ENCODE data around the gene MAPK4. TPM values are rescaled to one million over a fixed set of nuclear protein-coding genes. Genes with fewer than 3 reads are reported as not detected.

MAPK4 gene
- total RNA-seq, 2 donors from 2014 or later, result not detected

- DNase-seq, result no peak
- Mint-ChIP-seq H3K4me1 (no peaks in the 10 kb centered on the region), H3K27ac (no peak overlapping the region), H3K27me3 (peaks cover 15% of the 10 kb centered on the region), H3K36me3 (ENCODE audit: low read depth) (no peaks in the 10 kb centered on the region), H3K4me3 (no peak overlapping the region)
- no peaks in the 10 kb centered on the region for H3K9me3 ChIP-seq (ENCODE audit: control insufficient read depth, low read length, poor library complexity, severe bottlenecking)
- ATAC-seq, result no peak
Measured at GRCh38 chr18:50719471-50720324, 159.8 kb downstream of the MAPK4 start.

GRCh38 chr18:50720325-50720674 is 160.4 kb downstream of the MAPK4 start:
- no peak for ATAC-seq

GRCh38 chr18:50721006-50721405 is 161.1 kb downstream of the MAPK4 start:
- Mint-ChIP-seq H3K27ac (no peak overlapping the region), H3K27me3 (peaks cover 21% of the 10 kb centered on the region), H3K4me3 (no peak overlapping the region), H3K4me1 (no peaks in the 10 kb centered on the region), H3K36me3 (ENCODE audit: low read depth) (no peaks in the 10 kb centered on the region)
- H3K9me3 ChIP-seq (ENCODE audit: control insufficient read depth, low read length, poor library complexity, severe bottlenecking), result no peaks in the 10 kb centered on the region
- DNase-seq, result no peak
- ATAC-seq, result no peak

More at GRCh38 chr18:50720325-50720674, 160.4 kb downstream of the MAPK4 start:
- H3K36me3 Mint-ChIP-seq (ENCODE audit: low read depth), result no peaks in the 10 kb centered on the region
- no peak overlapping the region for H3K4me3 Mint-ChIP-seq
- no peaks in the 10 kb centered on the region for H3K4me1 Mint-ChIP-seq
- peaks cover 15% of the 10 kb centered on the region for H3K27me3 Mint-ChIP-seq
- DNase-seq, result no peak
- H3K9me3 ChIP-seq (ENCODE audit: control insufficient read depth, low read length, poor library complexity, severe bottlenecking), result no peaks in the 10 kb centered on the region
- H3K27ac Mint-ChIP-seq, result no peak overlapping the region

GRCh38 chr18:50721451-50722120 is 161.7 kb downstream of the MAPK4 start:
- no peaks in the 10 kb centered on the region for H3K4me1 Mint-ChIP-seq
- no peak overlapping the region for H3K27ac Mint-ChIP-seq
- no peak for ATAC-seq
- H3K27me3 Mint-ChIP-seq, result peaks cover 26% of the 10 kb centered on the region
- H3K4me3 Mint-ChIP-seq, result no peak overlapping the region
- DNase-seq, result no peak
- no peaks in the 10 kb centered on the region for H3K36me3 Mint-ChIP-seq (ENCODE audit: low read depth)
- no peaks in the 10 kb centered on the region for H3K9me3 ChIP-seq (ENCODE audit: control insufficient read depth, low read length, poor library complexity, severe bottlenecking)

GRCh38 chr18:50722311-50722710 is 162.4 kb downstream of the MAPK4 start:
- H3K4me1 Mint-ChIP-seq, result no peaks in the 10 kb centered on the region
- H3K9me3 ChIP-seq (ENCODE audit: control insufficient read depth, low read length, poor library complexity, severe bottlenecking), result no peaks in the 10 kb centered on the region
- DNase-seq (no peak), ATAC-seq (no peak)
- H3K27ac Mint-ChIP-seq, result no peak overlapping the region
- H3K27me3 Mint-ChIP-seq, result peaks cover 26% of the 10 kb centered on the region
- H3K36me3 Mint-ChIP-seq (ENCODE audit: low read depth), result no peaks in the 10 kb centered on the region
- H3K4me3 Mint-ChIP-seq, result no peak overlapping the region

GRCh38 chr18:50724751-50725151 is 164.9 kb downstream of the MAPK4 start:
- ATAC-seq, result no peak
- Mint-ChIP-seq H3K4me1 (no peaks in the 10 kb centered on the region), H3K27ac (no peak overlapping the region), H3K36me3 (ENCODE audit: low read depth) (no peaks in the 10 kb centered on the region), H3K4me3 (no peak overlapping the region), H3K27me3 (peaks cover 26% of the 10 kb centered on the region)
- DNase-seq, result no peak
- no peaks in the 10 kb centered on the region for H3K9me3 ChIP-seq (ENCODE audit: control insufficient read depth, low read length, poor library complexity, severe bottlenecking)

GRCh38 chr18:50726960-50727589 is 167.2 kb downstream of the MAPK4 start:
- Mint-ChIP-seq H3K4me1 (no peaks in the 10 kb centered on the region), H3K27me3 (peaks cover 15% of the 10 kb centered on the region), H3K36me3 (ENCODE audit: low read depth) (no peaks in the 10 kb centered on the region), H3K4me3 (no peak overlapping the region), H3K27ac (no peak overlapping the region)
- no peak for DNase-seq
- H3K9me3 ChIP-seq (ENCODE audit: control insufficient read depth, low read length, poor library complexity, severe bottlenecking), result no peaks in the 10 kb centered on the region
- no peak for ATAC-seq

- H3K4me3 Mint-ChIP-seq, result no peak overlapping the region
- H3K36me3 Mint-ChIP-seq (ENCODE audit: low read depth), result no peaks in the 10 kb centered on the region
- H3K27ac Mint-ChIP-seq, result no peak overlapping the region
- DNase-seq (no peak), ATAC-seq (no peak)
- no peaks in the 10 kb centered on the region for H3K4me1 Mint-ChIP-seq
- no peaks in the 10 kb centered on the region for H3K9me3 ChIP-seq (ENCODE audit: control insufficient read depth, low read length, poor library complexity, severe bottlenecking)
- H3K27me3 Mint-ChIP-seq, result peaks cover 13% of the 10 kb centered on the region
Measured at GRCh38 chr18:50727721-50728471, 168.0 kb downstream of the MAPK4 start.

- Mint-ChIP-seq H3K4me1 (no peaks in the 10 kb centered on the region), H3K27me3 (peaks cover 10% of the 10 kb centered on the region), H3K4me3 (no peak overlapping the region), H3K36me3 (ENCODE audit: low read depth) (no peaks in the 10 kb centered on the region), H3K27ac (no peak overlapping the region)
- no peak for DNase-seq
- H3K9me3 ChIP-seq (ENCODE audit: control insufficient read depth, low read length, poor library complexity, severe bottlenecking), result no peaks in the 10 kb centered on the region
- ATAC-seq, result no peak
Measured at GRCh38 chr18:50729376-50729775, 169.5 kb downstream of the MAPK4 start.

- no peak overlapping the region for H3K4me3 Mint-ChIP-seq
- ATAC-seq, result no peak
- no peak overlapping the region for H3K27ac Mint-ChIP-seq
- H3K4me1 Mint-ChIP-seq, result no peaks in the 10 kb centered on the region
- peaks cover 10% of the 10 kb centered on the region for H3K27me3 Mint-ChIP-seq
- no peaks in the 10 kb centered on the region for H3K9me3 ChIP-seq (ENCODE audit: control insufficient read depth, low read length, poor library complexity, severe bottlenecking)
- DNase-seq, result no peak
- no peaks in the 10 kb centered on the region for H3K36me3 Mint-ChIP-seq (ENCODE audit: low read depth)
Measured at GRCh38 chr18:50729986-50730385, 170.1 kb downstream of the MAPK4 start.

GRCh38 chr18:50734342-50734741 is 174.5 kb downstream of the MAPK4 start:
- H3K9me3 ChIP-seq (ENCODE audit: control insufficient read depth, low read length, poor library complexity, severe bottlenecking), result no peaks in the 10 kb centered on the region
- no peak overlapping the region for H3K4me3 Mint-ChIP-seq
- ATAC-seq, result no peak
- H3K27ac Mint-ChIP-seq, result no peak overlapping the region
- no peaks in the 10 kb centered on the region for H3K4me1 Mint-ChIP-seq
- no peaks in the 10 kb centered on the region for H3K36me3 Mint-ChIP-seq (ENCODE audit: low read depth)
- DNase-seq, result no peak
- peaks cover 6% of the 10 kb centered on the region for H3K27me3 Mint-ChIP-seq

GRCh38 chr18:50734886-50735285 is 175.0 kb downstream of the MAPK4 start:
- no peak for DNase-seq
- no peak overlapping the region for H3K4me3 Mint-ChIP-seq
- peaks cover 6% of the 10 kb centered on the region for H3K27me3 Mint-ChIP-seq
- H3K9me3 ChIP-seq (ENCODE audit: control insufficient read depth, low read length, poor library complexity, severe bottlenecking), result no peaks in the 10 kb centered on the region
- no peak for ATAC-seq
- H3K27ac Mint-ChIP-seq, result no peak overlapping the region
- H3K4me1 Mint-ChIP-seq, result no peaks in the 10 kb centered on the region
- H3K36me3 Mint-ChIP-seq (ENCODE audit: low read depth), result no peaks in the 10 kb centered on the region

GRCh38 chr18:50737127-50737526 is 177.2 kb downstream of the MAPK4 start:
- Mint-ChIP-seq H3K36me3 (ENCODE audit: low read depth) (no peaks in the 10 kb centered on the region), H3K27ac (no peak overlapping the region), H3K4me3 (no peak overlapping the region), H3K4me1 (no peaks in the 10 kb centered on the region), H3K27me3 (peaks cover 11% of the 10 kb centered on the region)
- DNase-seq, result no peak
- no peak for ATAC-seq
- H3K9me3 ChIP-seq (ENCODE audit: control insufficient read depth, low read length, poor library complexity, severe bottlenecking), result no peaks in the 10 kb centered on the region
